HepG2 (cell line): Measurements from ENCODE around the gene CBX5. TPM values are rescaled to one million over a fixed set of nuclear protein-coding genes. Genes with fewer than 3 reads are reported as not detected.

Experiments used
- ATAC-seq: fragments of 200-7000 bp; cut with Tn5 transposase; 3 replicates; pipeline ENCODE4 v1.9.1; 2020; ENCODE audit warnings: mild to moderate bottlenecking, moderate library complexity
- BruUV-seq: library from RNA; stranded (reverse); fragments of 400-500 nt; replicated peaks from 2 replicates; lab custom pipeline; 2021; lab: Mats Ljungman, UMichigan
- CTCF ChIA-PET: fragments of 300-600 bp; formaldehyde crosslinking; extraction: SDS; loops from one replicate; lab custom pipeline; 2021; ENCODE audit warnings: low total read pairs, inconsistent platforms, low intra/inter-chr PET ratio; lab: Yijun Ruan, JAX
- POLR2A ChIA-PET: fragments of 350-600 bp; sonication (Branson Sonifier 250); formaldehyde crosslinking; loops from one replicate; lab custom pipeline; 2020; ENCODE audit warnings: antibody characterized with exemption, inconsistent platforms; lab: Yijun Ruan, JAX
- DNase-seq: peaks from one replicate; pipeline ENCODE4 v3.0.0-alpha.2; 2015; ENCODE audit warnings: low spot score
- FAIRE-seq: peaks from 3 replicates; lab custom pipeline; 2011; peaks lifted over from hg19 to GRCh38; lab: Jason Lieb, UNC
- H2AFZ ChIP-seq: one replicate; pipeline ENCODE4 v1.6.1; 2011; ENCODE audit warnings: low read length, inconsistent platforms
- H3K27ac ChIP-seq: fragments of 300-600 bp; 3 replicates; pipeline ENCODE4 v1.8.0; 2011; ENCODE audit warnings: mixed run types, mild to moderate bottlenecking, mixed read lengths, low read length, inconsistent platforms; ENCODE audit not compliant: insufficient read depth; ENCODE audit errors: extremely low read length
- H3K27me3 ChIP-seq, 2 experiments: fragments of 200-600 bp in 1 of 2; 2 replicates in 1 of 2; 3 replicates in 1 of 2; pipeline versions ENCODE4 v1.6.0 to v1.8.0; 2011; ENCODE audit warnings: low read length in 2 of 2, mild to moderate bottlenecking in 2 of 2, moderate library complexity in 2 of 2, inconsistent platforms in 1 of 2; ENCODE audit not compliant: insufficient read depth in 2 of 2, control insufficient read depth in 1 of 2
- H3K36me3 ChIP-seq, 2 experiments: fragments of 200-600 bp in 1 of 2; replicated peaks in 1 of 2; 2 replicates in 1 of 2; 3 replicates in 1 of 2; pipeline versions ENCODE4 v1.5.1 to v1.8.0; 2011; ENCODE audit warnings: low read length in 2 of 2, inconsistent platforms in 1 of 2; ENCODE audit not compliant: insufficient read depth in 2 of 2, control insufficient read depth in 1 of 2
- H3K4me1 ChIP-seq: 2 replicates; pipeline ENCODE4 v1.5.1; 2012; ENCODE audit warnings: low read length, inconsistent platforms; ENCODE audit not compliant: insufficient read depth
- H3K4me2 ChIP-seq: 2 replicates; pipeline ENCODE4 v1.6.0; 2011; ENCODE audit warnings: low read depth, low read length, inconsistent platforms
- H3K4me3 ChIP-seq, 3 experiments: fragments of 200-600 bp in 1 of 3; sonication (generic), shearing (Covaris generic) in 1 of 3; replicated peaks in 1 of 3; 2 replicates each; pipeline ENCODE4 v1.5.1; 2011 to 2016; ENCODE audit warnings: low read length in 3 of 3, inconsistent platforms in 2 of 3, low read depth in 2 of 3, mild to moderate bottlenecking in 2 of 3, control low read depth in 1 of 3, mixed read lengths in 1 of 3; ENCODE audit not compliant: insufficient read depth in 1 of 3
- H3K79me2 ChIP-seq: one replicate; pipeline ENCODE4 v1.6.1; 2011; ENCODE audit warnings: low read length, inconsistent platforms; ENCODE audit not compliant: insufficient read depth
- H3K9ac ChIP-seq: 2 replicates; pipeline ENCODE4 v1.6.0; 2011; ENCODE audit warnings: mild to moderate bottlenecking, low read depth, low read length, inconsistent platforms; ENCODE audit not compliant: insufficient read depth
- H3K9me3 ChIP-seq: 2 replicates; pipeline ENCODE4 v1.5.1; 2012; ENCODE audit warnings: mild to moderate bottlenecking, low read length
- H4K20me1 ChIP-seq: 2 replicates; pipeline ENCODE4 v1.6.0; 2011; ENCODE audit warnings: inconsistent platforms, mild to moderate bottlenecking, low read length, moderate library complexity; ENCODE audit not compliant: insufficient read depth
- HMG20B ChIP-seq: conservative IDR thresholded peaks from 2 replicates; pipeline ENCODE4 v1.6.1; 2016; ENCODE audit warnings: missing genetic modification reagents, missing compliant biosample characterization
- IRF1 ChIP-seq: sonication (generic); formaldehyde crosslinking; IDR thresholded peaks from 2 replicates; pipeline ENCODE4 v1.4.0; 2020; ENCODE audit warnings: low read depth, mild to moderate bottlenecking, missing genetic modification reagents
- NCOA2 ChIP-seq: sonication (generic); formaldehyde crosslinking; IDR thresholded peaks from 2 replicates; pipeline ENCODE4 v1.8.0; 2022; ENCODE audit warnings: inconsistent platforms
- NFIB ChIP-seq: sonication (generic); formaldehyde crosslinking; IDR thresholded peaks from 2 replicates; pipeline ENCODE4 v1.9.0; 2021; ENCODE audit warnings: missing genetic modification reagents, mild to moderate bottlenecking, borderline replicate concordance
- SMAD1 ChIP-seq: sonication (generic); formaldehyde crosslinking; IDR thresholded peaks from 2 replicates; pipeline ENCODE4 v1.4.0; 2020; ENCODE audit warnings: missing genetic modification reagents, low read depth, mild to moderate bottlenecking, borderline replicate concordance
- SOX13 ChIP-seq, 3 experiments: fragments of 450-650 bp in 1 of 3; sonication (generic) in 1 of 3; formaldehyde crosslinking in 1 of 3; IDR thresholded peaks in 2 of 3; conservative IDR thresholded peaks in 1 of 3; 2 replicates each; pipeline versions ENCODE4 v1.5.0 to v1.6.1; 2016 to 2020; ENCODE audit warnings: antibody characterized with exemption in 1 of 3, mild to moderate bottlenecking in 1 of 3, missing compliant biosample characterization in 1 of 3, missing genetic modification reagents in 1 of 3, moderate library complexity in 1 of 3
- SP5 ChIP-seq: IDR thresholded peaks from 2 replicates; pipeline ENCODE4 v1.6.1; 2016; ENCODE audit warnings: low read depth, borderline replicate concordance
- ZFX ChIP-seq: sonication (generic); formaldehyde crosslinking; IDR thresholded peaks from 2 replicates; pipeline ENCODE4 v1.4.0; 2020; ENCODE audit warnings: mild to moderate bottlenecking, low read depth, missing genetic modification reagents, moderate library complexity
- ZNF709 ChIP-seq: sonication (generic); formaldehyde crosslinking; IDR thresholded peaks from 2 replicates; pipeline ENCODE4 v1.5.0; 2020; ENCODE audit warnings: mild to moderate bottlenecking, missing genetic modification reagents
- ZNF746 ChIP-seq: sonication (generic); formaldehyde crosslinking; IDR thresholded peaks from 2 replicates; pipeline ENCODE4 v1.8.0; 2022; ENCODE audit warnings: mild to moderate bottlenecking, missing genetic modification reagents
- WGBS: methylation state at CpG from one replicate; pipeline ENCODE4 v1.1.6; 2017; ENCODE audit warnings: low lambda C conversion rate; 5-methylcytosine and 5-hydroxymethylcytosine counted together
- in situ Hi-C: cut with HindIII; loops from 2 replicates; pipeline ENCODE4 v1.10.0; 2017; ENCODE audit warnings: low pct_unique_long_range_greater_than_20kb; ENCODE audit not compliant: extremely low pct_ligation_motif_present
- intact Hi-C: fragments of 100-400 bp; cut with micrococcal nuclease; formaldehyde crosslinking; loops from one replicate; pipeline ENCODE4 v1.10.0; 2022; ENCODE audit not compliant: unreplicated experiment
- polyA plus RNA-seq, 8 experiments: library from polyadenylated mRNA; depleted of rRNA in 3 of 8; stranded (reverse) in 7 of 8; unstranded in 1 of 8; fragments of >200 nt; fragmentation: Illumina TruSeq in 4 of 8; extraction: Trizol in 4 of 8; gene quantifications; 2 replicates each; pipeline versions ENCODE4 v1.2.1 to v1.2.3, GENCODE V29; 2011 to 2016; ENCODE audit warnings: low read depth in 4 of 8, missing spikeins in 1 of 8, mixed read lengths in 1 of 8; ENCODE audit not compliant: insufficient read depth in 1 of 8
- total RNA-seq, 5 experiments: library from RNA; depleted of rRNA; stranded (reverse); fragments of >200 nt; fragmentation: Illumina TruSeq; extraction: Trizol; gene quantifications; 2 replicates each; pipeline ENCODE4 v1.2.3, GENCODE V29; 2016; ENCODE audit warnings: low read depth in 1 of 5
- TF ChIP-seq, protein P1 (sequence below): IDR thresholded peaks from 2 replicates; pipeline ENCODE4 v1.4.0; 2020; ENCODE audit warnings: mild to moderate bottlenecking, missing genetic modification reagents
- TF ChIP-seq, protein P2 (sequence below): sonication (generic); formaldehyde crosslinking; IDR thresholded peaks from 2 replicates; pipeline ENCODE4 v1.5.0; 2020; ENCODE audit warnings: missing genetic modification reagents
- TF ChIP-seq, protein P3 (sequence below): sonication (generic); formaldehyde crosslinking; IDR thresholded peaks from 2 replicates; pipeline ENCODE4 v1.8.0; 2022; ENCODE audit warnings: mild to moderate bottlenecking, missing genetic modification reagents

The CBX5 gene
- total and polyA plus RNA-seq, 2 of the 13 experiments (the other 11 are each of a cell fraction or from before 2014, with no cell fraction given): 16.0 to 22.2 TPM

GRCh38 chr12:54306925-54307741 is 27.2 kb upstream of the CBX5 start:
- peaks cover 59% of the 10 kb centered on the region for H3K4me1 ChIP-seq
- H3K36me3 ChIP-seq: no peaks in the 10 kb centered on the region
- peak; percentile 47 for FAIRE-seq
- H3K9me3 ChIP-seq: no peaks in the 10 kb centered on the region
- DNase-seq: peak; percentile 58
- CTCF ChIA-PET: interaction anchor here (0.8 kb wide), 1 partner anchor 29 kb away, joined by 3 read pairs; no protein-coding TSS in a partner anchor
- H4K20me1 ChIP-seq: no peaks in the 10 kb centered on the region
- no peak overlapping the region for H2AFZ ChIP-seq
- intact Hi-C loops: no loop called here
- H3K9ac ChIP-seq: no peak overlapping the region
- H3K4me3 ChIP-seq: peak overlapping the region in 1 of 3 experiments; percentile 9; a peak in 1 of 6 replicates
- ATAC-seq: peak; percentile 36
- no peaks in the 10 kb centered on the region for H3K79me2 ChIP-seq
- in situ Hi-C loops: no loop called here
- H3K4me2 ChIP-seq: peak overlapping the region; percentile 61
- BruUV-seq: no TSS peak
- POLR2A ChIA-PET: interaction anchor here (0.6 to 3.3 kb wide), 9 partner anchors 11 to 49 kb away, joined by 3 to 23 read pairs (median 6); partner anchors contain the start of genes CBX5, COPZ1 and HNRNPA1
- no peaks in the 10 kb centered on the region for H3K27me3 ChIP-seq
- 45% methylated on average over 5 of the region's 8 CpGs for WGBS
- no peak overlapping the region for H3K27ac ChIP-seq
- peak; percentile 46; the same call in 1 of the 2 replicates for TF ChIP-seq NCOA2 (CRISPR knock-in tag)
- TF ChIP-seq IRF1 (CRISPR knock-in tag): no peak
- no peak for TF ChIP-seq ZNF746 (CRISPR knock-in tag)
- TF ChIP-seq ZNF709: no peak
- TF ChIP-seq, protein P1, sequence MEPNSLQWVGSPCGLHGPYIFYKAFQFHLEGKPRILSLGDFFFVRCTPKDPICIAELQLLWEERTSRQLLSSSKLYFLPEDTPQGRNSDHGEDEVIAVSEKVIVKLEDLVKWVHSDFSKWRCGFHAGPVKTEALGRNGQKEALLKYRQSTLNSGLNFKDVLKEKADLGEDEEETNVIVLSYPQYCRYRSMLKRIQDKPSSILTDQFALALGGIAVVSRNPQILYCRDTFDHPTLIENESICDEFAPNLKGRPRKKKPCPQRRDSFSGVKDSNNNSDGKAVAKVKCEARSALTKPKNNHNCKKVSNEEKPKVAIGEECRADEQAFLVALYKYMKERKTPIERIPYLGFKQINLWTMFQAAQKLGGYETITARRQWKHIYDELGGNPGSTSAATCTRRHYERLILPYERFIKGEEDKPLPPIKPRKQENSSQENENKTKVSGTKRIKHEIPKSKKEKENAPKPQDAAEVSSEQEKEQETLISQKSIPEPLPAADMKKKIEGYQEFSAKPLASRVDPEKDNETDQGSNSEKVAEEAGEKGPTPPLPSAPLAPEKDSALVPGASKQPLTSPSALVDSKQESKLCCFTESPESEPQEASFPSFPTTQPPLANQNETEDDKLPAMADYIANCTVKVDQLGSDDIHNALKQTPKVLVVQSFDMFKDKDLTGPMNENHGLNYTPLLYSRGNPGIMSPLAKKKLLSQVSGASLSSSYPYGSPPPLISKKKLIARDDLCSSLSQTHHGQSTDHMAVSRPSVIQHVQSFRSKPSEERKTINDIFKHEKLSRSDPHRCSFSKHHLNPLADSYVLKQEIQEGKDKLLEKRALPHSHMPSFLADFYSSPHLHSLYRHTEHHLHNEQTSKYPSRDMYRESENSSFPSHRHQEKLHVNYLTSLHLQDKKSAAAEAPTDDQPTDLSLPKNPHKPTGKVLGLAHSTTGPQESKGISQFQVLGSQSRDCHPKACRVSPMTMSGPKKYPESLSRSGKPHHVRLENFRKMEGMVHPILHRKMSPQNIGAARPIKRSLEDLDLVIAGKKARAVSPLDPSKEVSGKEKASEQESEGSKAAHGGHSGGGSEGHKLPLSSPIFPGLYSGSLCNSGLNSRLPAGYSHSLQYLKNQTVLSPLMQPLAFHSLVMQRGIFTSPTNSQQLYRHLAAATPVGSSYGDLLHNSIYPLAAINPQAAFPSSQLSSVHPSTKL: peak; percentile 32; the same call in 1 of the 2 replicates
- TF ChIP-seq SOX13 (IDR thresholded peaks at IDR 0.05): no peak
- TF ChIP-seq SOX13 (CRISPR knock-in tag; conservative IDR thresholded peaks at IDR 0.05 in 1 of 2, IDR thresholded peaks at IDR 0.05 in 1 of 2): 0 out of 4 replicates have a peak, but pooled peaks of 1 of the 2 experiments have one; percentile 30
- no peak for TF ChIP-seq SMAD1 (CRISPR knock-in tag)
- TF ChIP-seq ZFX (CRISPR knock-in tag): no peak
- TF ChIP-seq, protein P2, sequence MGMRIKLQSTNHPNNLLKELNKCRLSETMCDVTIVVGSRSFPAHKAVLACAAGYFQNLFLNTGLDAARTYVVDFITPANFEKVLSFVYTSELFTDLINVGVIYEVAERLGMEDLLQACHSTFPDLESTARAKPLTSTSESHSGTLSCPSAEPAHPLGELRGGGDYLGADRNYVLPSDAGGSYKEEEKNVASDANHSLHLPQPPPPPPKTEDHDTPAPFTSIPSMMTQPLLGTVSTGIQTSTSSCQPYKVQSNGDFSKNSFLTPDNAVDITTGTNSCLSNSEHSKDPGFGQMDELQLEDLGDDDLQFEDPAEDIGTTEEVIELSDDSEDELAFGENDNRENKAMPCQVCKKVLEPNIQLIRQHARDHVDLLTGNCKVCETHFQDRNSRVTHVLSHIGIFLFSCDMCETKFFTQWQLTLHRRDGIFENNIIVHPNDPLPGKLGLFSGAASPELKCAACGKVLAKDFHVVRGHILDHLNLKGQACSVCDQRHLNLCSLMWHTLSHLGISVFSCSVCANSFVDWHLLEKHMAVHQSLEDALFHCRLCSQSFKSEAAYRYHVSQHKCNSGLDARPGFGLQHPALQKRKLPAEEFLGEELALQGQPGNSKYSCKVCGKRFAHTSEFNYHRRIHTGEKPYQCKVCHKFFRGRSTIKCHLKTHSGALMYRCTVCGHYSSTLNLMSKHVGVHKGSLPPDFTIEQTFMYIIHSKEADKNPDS (CRISPR knock-in tag): no peak
- TF ChIP-seq HMG20B: 0 out of 2 replicates have a peak, but pooled peaks have one; percentile 46
- no peak for TF ChIP-seq NFIB (CRISPR knock-in tag)
- TF ChIP-seq, protein P3, sequence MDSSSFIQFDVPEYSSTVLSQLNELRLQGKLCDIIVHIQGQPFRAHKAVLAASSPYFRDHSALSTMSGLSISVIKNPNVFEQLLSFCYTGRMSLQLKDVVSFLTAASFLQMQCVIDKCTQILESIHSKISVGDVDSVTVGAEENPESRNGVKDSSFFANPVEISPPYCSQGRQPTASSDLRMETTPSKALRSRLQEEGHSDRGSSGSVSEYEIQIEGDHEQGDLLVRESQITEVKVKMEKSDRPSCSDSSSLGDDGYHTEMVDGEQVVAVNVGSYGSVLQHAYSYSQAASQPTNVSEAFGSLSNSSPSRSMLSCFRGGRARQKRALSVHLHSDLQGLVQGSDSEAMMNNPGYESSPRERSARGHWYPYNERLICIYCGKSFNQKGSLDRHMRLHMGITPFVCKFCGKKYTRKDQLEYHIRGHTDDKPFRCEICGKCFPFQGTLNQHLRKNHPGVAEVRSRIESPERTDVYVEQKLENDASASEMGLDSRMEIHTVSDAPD: 0 out of 2 replicates have a peak, but pooled peaks have one; percentile 36
- TF ChIP-seq SP5 (CRISPR knock-in tag): peak; percentile 60; the same call in 1 of the 2 replicates
